PC-3 (cell line): ENCODE measurements around the gene ALG14. TPM values are rescaled to one million over a fixed set of nuclear protein-coding genes. Genes with fewer than 3 reads are reported as not detected.

Source experiments
- ATAC-seq: fragments of 200-7000 bp; cut with Tn5 transposase; 2 replicates; pipeline ENCODE4 v1.9.1; 2020; ENCODE audit warnings: mild to moderate bottlenecking, moderate library complexity
- BruUV-seq: library from RNA; stranded (reverse); fragments of 400-500 nt; replicated peaks from 2 replicates; lab custom pipeline; 2021; lab: Mats Ljungman, UMichigan
- CTCF ChIA-PET: fragments of 300-600 bp; sonication (Branson Sonifier 250); formaldehyde crosslinking; loops from one replicate; lab custom pipeline; 2022; ENCODE audit warnings: antibody characterized with exemption; lab: Charles Lee
- POLR2A ChIA-PET: fragments of 300-600 bp; sonication (Branson Sonifier 250); formaldehyde crosslinking; loops from one replicate; lab custom pipeline; 2022; ENCODE audit warnings: antibody characterized with exemption; ENCODE audit not compliant: unreplicated experiment; lab: Charles Lee
- DNase-seq: peaks from one replicate; pipeline ENCODE4 v3.0.0-alpha.2; 2015
- H2AFZ ChIP-seq: fragments of 300-600 bp; sonication (generic); 2 replicates; pipeline ENCODE4 v1.6.0; 2016; ENCODE audit warnings: antibody characterized with exemption, low read length
- H3F3A ChIP-seq: fragments of 300-600 bp; sonication (generic); one replicate; pipeline ENCODE4 v1.6.0; 2017; ENCODE audit warnings: antibody characterized with exemption, low read length, control low read depth, mild to moderate bottlenecking; ENCODE audit not compliant: unreplicated experiment
- H3K27ac ChIP-seq: fragments of 300-600 bp; sonication (generic); 2 replicates; pipeline ENCODE4 v1.5.1; 2016; ENCODE audit warnings: mild to moderate bottlenecking, low read length
- H3K27me3 ChIP-seq: fragments of 300-600 bp; sonication (generic); 2 replicates; pipeline ENCODE4 v1.6.1; 2016; ENCODE audit warnings: low read length, mixed read lengths
- H3K36me3 ChIP-seq: fragments of 300-600 bp; sonication (generic); 2 replicates; pipeline ENCODE4 v1.6.1; 2016; ENCODE audit warnings: low read depth, mixed run types, low read length, mixed read lengths
- H3K4me1 ChIP-seq: fragments of 300-600 bp; sonication (generic); 2 replicates; pipeline ENCODE4 v1.5.1; 2016; ENCODE audit warnings: low read length; ENCODE audit not compliant: insufficient read depth
- H3K4me2 ChIP-seq: fragments of 300-600 bp; sonication (generic); 2 replicates; pipeline ENCODE4 v1.6.0; 2016; ENCODE audit warnings: low read length
- H3K4me3 ChIP-seq: fragments of 300-600 bp; sonication (generic); 2 replicates; pipeline ENCODE4 v1.5.1; 2016; ENCODE audit warnings: mild to moderate bottlenecking, low read length, mixed read lengths
- H3K79me2 ChIP-seq: fragments of 300-600 bp; sonication (generic); 2 replicates; pipeline ENCODE4 v1.6.1; 2017; ENCODE audit warnings: low read length, mixed read lengths
- H3K9ac ChIP-seq: fragments of 300-600 bp; sonication (generic); 2 replicates; pipeline ENCODE4 v1.6.0; 2016; ENCODE audit warnings: mild to moderate bottlenecking, low read length
- H3K9me2 ChIP-seq: fragments of 300-600 bp; sonication (generic); replicated peaks from 2 replicates; pipeline ENCODE4 v1.6.1; 2016; ENCODE audit warnings: mixed run types, low read length, mixed read lengths
- H3K9me3 ChIP-seq: fragments of 300-600 bp; sonication (generic); 2 replicates; pipeline ENCODE4 v1.6.1; 2016; ENCODE audit warnings: low read length, mixed read lengths
- H4K20me1 ChIP-seq: fragments of 300-600 bp; sonication (generic); 2 replicates; pipeline ENCODE4 v1.6.1; 2016; ENCODE audit warnings: low read length, mixed read lengths
- CTCF ChIP-seq: fragments of 300-600 bp; sonication (generic); conservative IDR thresholded peaks from 2 replicates; pipeline ENCODE4 v1.5.1; 2017; ENCODE audit warnings: antibody characterized with exemption, low read depth, mild to moderate bottlenecking, low read length
- EZH2 ChIP-seq: fragments of 300-600 bp; sonication (generic); IDR thresholded peaks from one replicate; pipeline ENCODE4 v1.6.1; 2017; ENCODE audit warnings: antibody characterized with exemption, mild to moderate bottlenecking, low read length; ENCODE audit not compliant: unreplicated experiment
- EZH2phosphoT487 ChIP-seq: fragments of 300-600 bp; sonication (generic); IDR thresholded peaks from 2 replicates; pipeline ENCODE4 v1.6.1; 2018; ENCODE audit warnings: mild to moderate bottlenecking, antibody characterized with exemption, low read length, borderline replicate concordance
- intact Hi-C: fragments of 100-400 bp; cut with micrococcal nuclease; formaldehyde crosslinking; loops from 2 replicates; pipeline ENCODE4 v1.9.0; 2023
- total RNA-seq: library from RNA; depleted of rRNA; stranded (reverse); fragments of >200 nt; gene quantifications from 2 replicates; pipeline ENCODE4 v1.2.3, GENCODE V29; 2014

ALG14 gene
- total RNA-seq, 1 experiment from 2014 or later: 3.4 TPM

GRCh38 chr1:94989911-94990473 lies 82.8 kb downstream of the ALG14 start:
- ChIA-PET CTCF (no interaction called here), POLR2A (no interaction called here)
- intact Hi-C loops: no loop called here
- peaks cover 3% of the 10 kb centered on the region for H3F3A ChIP-seq
- no peaks in the 10 kb centered on the region for H3K27me3 ChIP-seq
- no peaks in the 10 kb centered on the region for H3K9me3 ChIP-seq
- H3K36me3 ChIP-seq: no peaks in the 10 kb centered on the region
- TF ChIP-seq EZH2phosphoT487 (no peak), EZH2 (no peak), CTCF (no peak)
- H3K9me2 ChIP-seq: no peaks in the 10 kb centered on the region
- H3K9ac ChIP-seq: no peak overlapping the region
- no peak overlapping the region for H3K4me3 ChIP-seq
- H2AFZ ChIP-seq: no peak overlapping the region
- no TSS peak for BruUV-seq
- ATAC-seq (no peak), DNase-seq (no peak)
- H3K27ac ChIP-seq: no peak overlapping the region
- no peaks in the 10 kb centered on the region for H3K79me2 ChIP-seq
- H3K4me2 ChIP-seq: no peak overlapping the region
- peaks cover 21% of the 10 kb centered on the region for H3K4me1 ChIP-seq
- H4K20me1 ChIP-seq: no peaks in the 10 kb centered on the region

- no peak for ATAC-seq
Observed at GRCh38 chr1:94989398-94989797, 83.4 kb downstream of the ALG14 start.

More at GRCh38 chr1:94989398-94989797, 83.4 kb downstream of the ALG14 start:
- no peak overlapping the region for H3K4me3 ChIP-seq
- H3K27me3 ChIP-seq: no peaks in the 10 kb centered on the region
- peaks cover 3% of the 10 kb centered on the region for H3F3A ChIP-seq
- no peaks in the 10 kb centered on the region for H4K20me1 ChIP-seq
- H3K4me2 ChIP-seq: no peak overlapping the region
- peaks cover 15% of the 10 kb centered on the region for H3K4me1 ChIP-seq
- POLR2A ChIA-PET: no interaction called here
- CTCF ChIA-PET: no interaction called here
- H3K27ac ChIP-seq: no peak overlapping the region
- TF ChIP-seq EZH2 (no peak), CTCF (no peak), EZH2phosphoT487 (no peak)
- no TSS peak for BruUV-seq
- no peak overlapping the region for H2AFZ ChIP-seq
- DNase-seq: no peak
- H3K36me3 ChIP-seq: no peaks in the 10 kb centered on the region
- no peaks in the 10 kb centered on the region for H3K9me2 ChIP-seq
- H3K9ac ChIP-seq: no peak overlapping the region
- intact Hi-C loops: no loop called here
- H3K9me3 ChIP-seq: no peaks in the 10 kb centered on the region
- no peaks in the 10 kb centered on the region for H3K79me2 ChIP-seq
